ENCODE measurements around the gene STRN4. TPM values are rescaled to one million over a fixed set of nuclear protein-coding genes. Genes with fewer than 3 reads are reported as not detected.

Gene STRN4
- total RNA-seq, 1 donor from 2014 or later, result 101 TPM

GRCh38 chr19:46730595-46730994 is 15.7 kb downstream of the STRN4 start:
- no peaks in the 10 kb centered on the region for H3K9me3 Mint-ChIP-seq
- H3K4me3 Mint-ChIP-seq, result no peak overlapping the region
- intact Hi-C loops (cut with micrococcal nuclease), result no loop called here
- H3K27ac Mint-ChIP-seq, result peak overlapping the region; percentile 48
- DNase-seq, result no peak
- no peaks in the 10 kb centered on the region for H3K27me3 Mint-ChIP-seq
- H3K4me1 Mint-ChIP-seq, result peaks cover 20% of the 10 kb centered on the region
- peaks cover 65% of the 10 kb centered on the region for H3K36me3 Mint-ChIP-seq (ENCODE audit: low read depth)

GRCh38 chr19:46730187-46730586 is 16.1 kb downstream of the STRN4 start:
- H3K9me3 Mint-ChIP-seq, result no peaks in the 10 kb centered on the region
- H3K4me1 Mint-ChIP-seq, result peaks cover 20% of the 10 kb centered on the region
- H3K27ac Mint-ChIP-seq, result no peak overlapping the region
- H3K36me3 Mint-ChIP-seq (ENCODE audit: low read depth), result peaks cover 66% of the 10 kb centered on the region
- H3K4me3 Mint-ChIP-seq, result no peak overlapping the region
- intact Hi-C loops (cut with micrococcal nuclease), result no loop called here
- H3K27me3 Mint-ChIP-seq, result no peaks in the 10 kb centered on the region
- no peak for DNase-seq

- intact Hi-C loops (cut with micrococcal nuclease), result no loop called here
- H3K4me3 Mint-ChIP-seq, result no peak overlapping the region
- H3K27me3 Mint-ChIP-seq, result no peaks in the 10 kb centered on the region
- H3K4me1 Mint-ChIP-seq, result peaks cover 20% of the 10 kb centered on the region
- peaks cover 65% of the 10 kb centered on the region for H3K36me3 Mint-ChIP-seq (ENCODE audit: low read depth)
- H3K9me3 Mint-ChIP-seq, result no peaks in the 10 kb centered on the region
- DNase-seq, result no peak
- no peak overlapping the region for H3K27ac Mint-ChIP-seq
These were observed 16.6 kb downstream of the STRN4 start for GRCh38 chr19:46729696-46730095.

GRCh38 chr19:46728693-46729339 is 17.4 kb downstream of the STRN4 start:
- Mint-ChIP-seq H3K27ac (no peak overlapping the region), H3K4me3 (no peak overlapping the region), H3K9me3 (no peaks in the 10 kb centered on the region), H3K4me1 (peaks cover 20% of the 10 kb centered on the region), H3K27me3 (no peaks in the 10 kb centered on the region), H3K36me3 (ENCODE audit: low read depth) (peaks cover 63% of the 10 kb centered on the region)
- intact Hi-C loops (cut with micrococcal nuclease), result loop anchor here (1.0 kb wide), 1 partner anchor 25 kb away; no protein-coding TSS in a partner anchor
- peak; percentile 95 for DNase-seq

- DNase-seq, result no peak
- H3K27me3 Mint-ChIP-seq, result no peaks in the 10 kb centered on the region
- peaks cover 20% of the 10 kb centered on the region for H3K4me1 Mint-ChIP-seq
- peaks cover 61% of the 10 kb centered on the region for H3K36me3 Mint-ChIP-seq (ENCODE audit: low read depth)
- intact Hi-C loops (cut with micrococcal nuclease), result loop anchor here (1.0 kb wide), 1 partner anchor 24 kb away; no protein-coding TSS in a partner anchor
- H3K4me3 Mint-ChIP-seq, result no peak overlapping the region
- H3K9me3 Mint-ChIP-seq, result no peaks in the 10 kb centered on the region
- no peak overlapping the region for H3K27ac Mint-ChIP-seq
These were observed 18.0 kb downstream of the STRN4 start for GRCh38 chr19:46728208-46728607.

DNA sequence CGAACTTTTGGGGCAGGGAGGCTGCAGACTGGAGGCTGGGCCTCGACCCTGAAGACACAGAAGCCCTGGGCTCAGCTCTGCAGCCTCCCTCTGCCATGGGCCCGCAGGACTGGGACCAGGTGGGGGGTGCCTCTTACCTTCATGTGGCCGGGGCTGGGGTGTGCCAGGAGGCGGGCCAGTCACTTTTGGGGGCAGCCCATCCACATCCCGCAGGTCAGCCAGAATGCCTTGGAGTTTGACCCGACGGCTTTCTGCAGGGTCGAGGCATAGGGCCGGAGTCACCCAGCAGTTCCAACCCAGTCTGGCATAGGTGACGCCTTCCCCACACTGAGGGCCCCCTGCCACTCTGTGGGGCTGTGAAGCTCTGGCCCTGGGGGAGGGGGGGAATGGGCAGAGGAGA is 18.5 kb downstream of the STRN4 start:
- H3K4me1 Mint-ChIP-seq, result peaks cover 20% of the 10 kb centered on the region
- no peak overlapping the region for H3K27ac Mint-ChIP-seq
- no peak overlapping the region for H3K4me3 Mint-ChIP-seq
- peaks cover 57% of the 10 kb centered on the region for H3K36me3 Mint-ChIP-seq (ENCODE audit: low read depth)
- H3K9me3 Mint-ChIP-seq, result no peaks in the 10 kb centered on the region
- intact Hi-C loops (cut with micrococcal nuclease), result loop anchor here (1.0 kb wide), 1 partner anchor 23 kb away; no protein-coding TSS in a partner anchor
- H3K27me3 Mint-ChIP-seq, result no peaks in the 10 kb centered on the region
- no peak for DNase-seq

DNA sequence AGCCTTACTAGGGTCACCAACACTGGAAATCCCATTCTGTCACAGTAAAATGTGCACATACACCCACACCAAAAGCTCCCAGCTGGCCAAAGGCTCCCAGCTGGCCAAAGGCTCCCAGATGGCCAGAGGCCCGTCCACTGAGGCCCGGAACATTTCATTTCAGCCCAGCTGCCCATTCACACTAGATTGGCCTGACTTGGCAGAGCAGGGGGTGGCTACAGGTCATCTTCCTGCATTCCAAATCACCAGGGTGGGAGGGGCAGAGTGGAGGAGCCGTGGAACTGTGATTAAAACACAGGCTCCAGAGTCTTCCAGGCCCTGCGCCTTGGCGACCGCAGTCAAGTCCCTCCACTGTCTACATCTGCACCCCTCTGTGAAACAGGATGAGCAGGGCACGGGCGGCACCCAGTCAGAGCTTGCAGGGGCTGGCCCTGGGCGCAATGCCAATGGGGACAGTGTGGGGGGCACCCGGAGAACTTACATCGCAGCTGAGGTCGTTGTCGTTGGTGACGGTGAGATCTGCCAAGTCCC is 19.2 kb downstream of the STRN4 start:
- no peak overlapping the region for H3K4me3 Mint-ChIP-seq
- peaks cover 56% of the 10 kb centered on the region for H3K36me3 Mint-ChIP-seq (ENCODE audit: low read depth)
- no peak for DNase-seq
- H3K9me3 Mint-ChIP-seq, result no peaks in the 10 kb centered on the region
- no peak overlapping the region for H3K27ac Mint-ChIP-seq
- no peaks in the 10 kb centered on the region for H3K27me3 Mint-ChIP-seq
- H3K4me1 Mint-ChIP-seq, result peaks cover 21% of the 10 kb centered on the region
- intact Hi-C loops (cut with micrococcal nuclease), result no loop called here

GRCh38 chr19:46726551-46726950 is 19.7 kb downstream of the STRN4 start:
- H3K4me1 Mint-ChIP-seq, result peaks cover 19% of the 10 kb centered on the region
- intact Hi-C loops (cut with micrococcal nuclease), result no loop called here
- peaks cover 54% of the 10 kb centered on the region for H3K36me3 Mint-ChIP-seq (ENCODE audit: low read depth)
- no peak overlapping the region for H3K27ac Mint-ChIP-seq
- H3K4me3 Mint-ChIP-seq, result no peak overlapping the region
- no peak for DNase-seq
- H3K9me3 Mint-ChIP-seq, result no peaks in the 10 kb centered on the region
- H3K27me3 Mint-ChIP-seq, result no peaks in the 10 kb centered on the region

DNA sequence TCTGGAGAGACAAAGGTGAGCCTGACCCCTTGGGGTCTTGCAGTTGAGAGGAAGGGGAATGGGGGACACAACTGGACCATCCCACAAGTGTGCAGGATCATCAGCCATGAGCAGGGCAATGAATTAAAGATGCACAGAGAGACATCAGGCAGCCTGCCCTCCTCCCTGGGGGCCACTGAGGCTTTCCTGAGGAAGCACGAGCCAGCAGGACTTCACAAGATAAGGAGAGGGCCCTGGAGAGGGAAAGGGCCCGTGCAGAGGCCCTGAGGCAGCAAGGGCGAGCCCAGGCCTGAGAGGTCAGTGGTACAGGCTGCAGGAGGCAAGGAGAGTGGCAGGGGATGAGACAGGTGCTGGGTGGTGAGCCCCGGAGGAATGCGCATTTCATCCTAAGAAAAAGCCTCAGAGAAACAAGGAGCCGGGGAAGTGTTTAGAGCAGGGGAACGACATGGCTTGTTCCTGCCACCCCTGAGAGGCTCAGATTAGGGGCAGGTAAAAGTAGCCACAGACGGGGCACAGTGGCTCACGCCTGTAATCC is 20.3 kb downstream of the STRN4 start:
- Mint-ChIP-seq H3K4me3 (no peak overlapping the region), H3K4me1 (peaks cover 18% of the 10 kb centered on the region), H3K36me3 (ENCODE audit: low read depth) (peaks cover 53% of the 10 kb centered on the region), H3K27me3 (no peaks in the 10 kb centered on the region), H3K27ac (no peak overlapping the region), H3K9me3 (no peaks in the 10 kb centered on the region)
- no peak for DNase-seq
- intact Hi-C loops (cut with micrococcal nuclease), result no loop called here

- no peaks in the 10 kb centered on the region for H3K9me3 Mint-ChIP-seq
- no peaks in the 10 kb centered on the region for H3K27me3 Mint-ChIP-seq
- no peak overlapping the region for H3K4me3 Mint-ChIP-seq
- H3K36me3 Mint-ChIP-seq (ENCODE audit: low read depth), result peaks cover 55% of the 10 kb centered on the region
- H3K4me1 Mint-ChIP-seq, result peaks cover 18% of the 10 kb centered on the region
- intact Hi-C loops (cut with micrococcal nuclease), result no loop called here
- DNase-seq, result no peak
- H3K27ac Mint-ChIP-seq, result no peak overlapping the region
These were observed 21.0 kb downstream of the STRN4 start for GRCh38 chr19:46725036-46725820.

DNA sequence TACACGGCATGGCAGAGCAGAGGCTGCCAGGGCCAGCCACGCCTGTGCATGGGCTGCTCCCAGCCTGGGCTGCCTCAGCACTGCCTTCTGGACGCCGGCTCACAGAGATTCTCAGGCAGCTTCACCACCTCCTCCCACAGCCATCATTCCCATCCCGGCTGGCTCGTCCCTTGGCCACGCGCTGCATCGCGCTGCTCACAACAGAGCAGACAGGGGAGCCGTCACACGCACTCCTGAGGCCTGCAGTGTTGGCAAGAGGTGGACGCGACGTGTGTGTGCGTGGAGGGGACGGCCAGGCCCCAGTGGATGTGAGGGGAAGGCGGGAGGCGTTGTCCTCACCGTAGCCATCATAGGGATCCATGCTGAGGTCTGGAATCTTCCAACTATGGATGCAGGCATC is 21.8 kb downstream of the STRN4 start:
- Mint-ChIP-seq H3K27me3 (no peaks in the 10 kb centered on the region), H3K4me3 (no peak overlapping the region), H3K36me3 (ENCODE audit: low read depth) (peaks cover 59% of the 10 kb centered on the region), H3K9me3 (no peaks in the 10 kb centered on the region), H3K27ac (no peak overlapping the region), H3K4me1 (peaks cover 20% of the 10 kb centered on the region)
- intact Hi-C loops (cut with micrococcal nuclease), result no loop called here
- DNase-seq, result no peak

- Mint-ChIP-seq H3K4me1 (peaks cover 22% of the 10 kb centered on the region), H3K27ac (no peak overlapping the region), H3K9me3 (no peaks in the 10 kb centered on the region), H3K4me3 (no peak overlapping the region), H3K36me3 (ENCODE audit: low read depth) (peaks cover 53% of the 10 kb centered on the region), H3K27me3 (no peaks in the 10 kb centered on the region)
- intact Hi-C loops (cut with micrococcal nuclease), result no loop called here
- no peak for DNase-seq
These were observed 22.8 kb downstream of the STRN4 start for GRCh38 chr19:46723471-46723870.

DNA sequence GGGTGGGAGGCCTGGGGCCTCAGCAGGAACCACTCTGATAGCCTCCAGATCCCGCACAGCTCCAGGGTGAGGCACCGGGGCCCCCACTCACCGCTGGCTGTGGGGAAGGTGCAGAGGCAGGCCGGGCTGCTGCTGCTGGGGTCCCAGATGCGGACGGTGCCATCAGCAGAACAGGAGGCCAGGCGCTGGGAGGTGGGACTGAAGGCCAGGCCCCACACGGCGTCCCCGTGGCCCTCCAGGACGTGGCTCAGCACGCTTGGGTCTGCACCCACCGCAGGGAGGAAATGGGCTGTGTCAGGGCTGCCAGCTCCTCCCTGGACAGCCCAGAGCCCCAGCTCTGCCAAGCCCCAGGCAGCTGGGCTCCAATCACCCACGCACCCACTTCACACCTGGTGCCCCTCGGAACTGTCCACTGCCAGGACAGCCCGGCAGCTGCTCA is 23.2 kb downstream of the STRN4 start:
- Mint-ChIP-seq H3K27me3 (no peaks in the 10 kb centered on the region), H3K27ac (no peak overlapping the region), H3K4me3 (no peak overlapping the region), H3K4me1 (peaks cover 26% of the 10 kb centered on the region), H3K36me3 (ENCODE audit: low read depth) (peaks cover 55% of the 10 kb centered on the region), H3K9me3 (no peaks in the 10 kb centered on the region)
- no peak for DNase-seq
- intact Hi-C loops (cut with micrococcal nuclease), result no loop called here

GRCh38 chr19:46722421-46723022 is 23.7 kb downstream of the STRN4 start:
- Mint-ChIP-seq H3K4me1 (peaks cover 31% of the 10 kb centered on the region), H3K27ac (no peak overlapping the region), H3K27me3 (no peaks in the 10 kb centered on the region), H3K9me3 (no peaks in the 10 kb centered on the region), H3K4me3 (no peak overlapping the region), H3K36me3 (ENCODE audit: low read depth) (peaks cover 57% of the 10 kb centered on the region)
- intact Hi-C loops (cut with micrococcal nuclease), result no loop called here
- no peak for DNase-seq

Measured in activated CD4-positive, alpha-beta T cell treated with anti-CD3 and anti-CD28 coated beads, Interleukin-2, amount 10 ng/mL, durations not matched to agents 24 days and 14 days (primary cell).